ENCODE measurements around the gene STX2.
"Not testable (repeated sequence)": the region's sequence is repeated elsewhere in the genome, so short reads cannot be mapped to it uniquely, and the experiment has no call there.

The STX2 gene

DNA sequence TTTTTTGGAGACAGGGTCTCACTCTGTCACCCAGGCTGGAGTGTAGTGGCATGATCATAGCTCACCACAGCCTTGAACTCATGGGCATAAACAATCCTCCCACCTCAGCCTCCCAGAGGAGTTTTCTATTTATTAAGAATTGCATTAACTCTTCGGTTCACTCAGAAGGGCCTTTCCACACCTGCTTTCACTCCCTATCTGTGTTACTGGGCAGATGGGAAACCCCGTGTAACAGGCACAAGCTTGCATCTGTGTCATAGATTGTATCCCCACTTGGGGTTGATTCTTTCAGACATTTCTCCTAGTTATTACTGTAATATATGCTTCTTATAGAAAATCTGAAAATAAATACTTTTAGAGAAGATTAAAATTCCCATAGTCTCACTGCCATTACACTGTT is 38.7 kb downstream of the STX2 start:
- no peak for DNase-seq (ENCODE audit: low spot score)

DNA sequence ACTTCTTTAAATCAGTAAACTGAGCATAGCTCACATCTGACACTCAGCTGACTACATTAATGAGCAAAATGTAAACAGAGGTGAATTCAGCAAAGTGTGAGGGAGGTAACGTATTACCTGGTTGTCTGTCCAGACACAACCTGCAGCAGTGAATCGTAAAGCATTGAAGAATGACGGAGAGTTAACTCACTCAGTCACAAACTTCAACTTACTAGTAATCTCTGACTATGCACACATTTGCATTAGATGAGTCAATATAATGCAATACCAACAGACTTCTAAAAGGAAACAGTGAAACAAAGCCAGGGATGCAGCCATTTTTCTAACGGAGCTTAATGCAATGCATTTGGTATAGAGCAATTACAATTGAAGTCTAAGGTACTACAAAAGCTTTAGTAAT is 40.0 kb downstream of the STX2 start:
- DNase-seq (ENCODE audit: low spot score), result no peak

DNA sequence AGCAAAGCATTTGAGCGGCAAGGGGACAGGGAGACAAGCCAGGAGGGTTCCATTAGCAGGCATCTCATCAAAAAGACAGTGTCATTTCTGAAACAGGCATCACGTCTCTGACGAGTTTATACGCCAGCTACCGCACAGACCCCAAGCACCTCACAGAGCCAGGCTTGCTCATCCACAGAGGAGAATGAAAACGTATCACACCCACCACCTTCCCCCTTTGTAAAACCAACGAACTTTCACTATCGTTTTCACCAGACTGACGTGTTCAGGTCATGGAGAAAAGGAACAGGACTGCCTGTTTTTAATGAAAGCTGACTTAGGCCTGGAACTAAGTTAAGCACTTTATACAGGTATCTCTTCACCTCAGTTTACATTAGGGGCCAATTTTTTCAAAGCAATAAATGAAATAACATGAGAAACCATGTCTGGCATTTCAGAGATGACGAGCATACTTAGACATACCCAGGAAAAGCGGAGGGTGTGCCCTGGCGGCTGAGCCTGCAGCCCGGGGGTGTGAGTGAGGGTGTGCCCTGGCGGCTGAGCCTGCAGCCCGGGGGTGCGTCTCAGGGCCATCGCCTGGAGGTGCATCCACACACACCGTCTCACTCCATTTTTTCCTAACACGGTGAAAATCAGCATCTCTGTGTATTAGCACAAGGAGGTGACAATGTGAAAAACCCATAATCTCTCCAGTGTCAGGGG is 41.9 kb downstream of the STX2 start:
- DNase-seq (ENCODE audit: low spot score), result no peak

GRCh38 chr12:130795906-130796305 is 43.1 kb downstream of the STX2 start:
- DNase-seq (ENCODE audit: low spot score), result no peak

GRCh38 chr12:130793554-130793849 is 45.5 kb downstream of the STX2 start:
- DNase-seq (ENCODE audit: low spot score), result no peak

- no peak for DNase-seq (ENCODE audit: low spot score)
Observed at GRCh38 chr12:130792821-130793553, 46.1 kb downstream of the STX2 start.

- no peak for DNase-seq (ENCODE audit: low spot score)
Observed at GRCh38 chr12:130791629-130792028, 47.4 kb downstream of the STX2 start.

- DNase-seq (ENCODE audit: low spot score), result no peak
Observed at GRCh38 chr12:130788515-130788914, 50.5 kb downstream of the STX2 start.

GRCh38 chr12:130787445-130788410 is 51.3 kb downstream of the STX2 start:
- no peak for DNase-seq (ENCODE audit: low spot score)

DNA sequence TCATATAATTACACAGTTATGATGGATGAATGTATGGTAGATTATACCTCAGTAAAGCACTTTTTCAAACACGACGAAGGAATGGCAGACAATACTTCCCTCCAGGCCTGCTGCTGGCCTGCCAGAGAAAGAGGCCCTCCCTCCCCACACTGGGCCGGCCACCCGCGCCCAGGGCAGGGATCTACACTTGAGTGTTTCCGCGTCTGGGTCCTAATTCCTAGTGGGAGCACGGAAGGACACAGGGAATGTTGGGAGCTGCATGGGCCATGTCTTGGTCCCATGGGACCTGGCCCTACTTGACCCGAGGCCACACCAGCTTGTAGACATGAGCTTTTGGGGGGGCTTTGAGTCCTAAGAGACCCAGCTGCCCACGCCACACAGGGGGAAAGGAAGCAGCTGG is 52.0 kb downstream of the STX2 start:
- DNase-seq (ENCODE audit: low spot score), result no peak

DNA sequence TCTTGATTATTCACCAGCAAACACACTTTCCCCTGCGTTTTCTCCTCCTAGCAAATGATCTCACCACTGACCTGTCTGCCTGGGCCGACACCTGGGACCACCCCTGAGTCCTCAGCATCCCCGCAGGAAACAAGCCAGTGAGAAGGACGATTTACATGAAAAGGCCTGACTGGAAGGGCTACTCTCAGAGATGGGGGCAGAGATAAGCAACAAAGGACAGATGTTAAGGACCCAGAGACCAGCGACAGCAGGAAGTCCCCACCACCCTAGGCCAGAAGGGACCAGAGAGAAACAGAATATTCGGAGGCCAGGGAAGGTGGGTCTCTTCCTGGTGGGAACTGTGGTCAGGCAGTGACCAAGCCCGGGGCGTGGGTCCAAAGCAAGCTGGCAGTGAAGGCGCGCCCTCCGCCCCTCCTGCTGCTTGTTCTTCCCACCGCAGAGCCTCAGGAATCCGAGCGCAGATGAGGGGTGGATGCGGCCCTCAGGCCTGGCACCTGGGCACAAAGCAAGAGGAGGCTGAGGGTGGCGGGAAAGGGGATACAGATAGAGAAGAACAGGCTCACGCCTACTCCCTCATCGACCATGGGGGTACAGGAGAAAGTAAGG is 55.8 kb downstream of the STX2 start:
- DNase-seq (ENCODE audit: low spot score), result no peak

- not testable (repeated sequence) for DNase-seq (ENCODE audit: low spot score)
Observed at GRCh38 chr12:130782245-130782644, 56.8 kb downstream of the STX2 start.

GRCh38 chr12:130780880-130781575 is 58.0 kb downstream of the STX2 start:
- no peak for DNase-seq (ENCODE audit: low spot score)

DNA sequence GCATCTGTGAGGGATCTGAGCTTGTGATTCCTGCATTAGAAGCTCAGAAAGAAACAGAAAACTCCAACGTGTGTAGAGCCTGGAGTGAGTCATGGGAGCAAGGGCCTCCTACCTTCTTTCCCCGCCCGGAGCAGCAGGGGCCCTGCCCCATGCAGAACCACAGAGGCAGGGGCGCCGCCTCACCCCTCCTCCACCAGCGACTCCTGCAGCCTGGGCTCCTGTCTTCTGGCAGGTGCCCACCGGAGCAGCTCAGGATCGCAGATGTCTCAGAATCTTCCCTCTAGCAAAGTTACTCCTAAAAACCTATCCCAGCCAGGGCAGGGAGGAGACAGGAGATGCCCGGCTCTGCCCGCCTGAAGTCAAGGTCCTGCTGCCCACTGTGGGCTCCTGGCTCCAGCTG is 58.7 kb downstream of the STX2 start:
- DNase-seq (ENCODE audit: low spot score), result no peak

GRCh38 chr12:130778776-130779175 is 60.3 kb downstream of the STX2 start:
- DNase-seq (ENCODE audit: low spot score), result no peak

- DNase-seq (ENCODE audit: low spot score), result no peak
Observed at GRCh38 chr12:130776857-130777339, 62.2 kb downstream of the STX2 start.

- peak; percentile 92 for DNase-seq (ENCODE audit: low spot score)
Observed at GRCh38 chr12:130775953-130776856, 62.8 kb downstream of the STX2 start.

- no peak for DNase-seq (ENCODE audit: low spot score)
Observed at GRCh38 chr12:130770413-130771028, 68.5 kb downstream of the STX2 start.

GRCh38 chr12:130768120-130768519 is 70.9 kb downstream of the STX2 start:
- no peak for DNase-seq (ENCODE audit: low spot score)

DNA sequence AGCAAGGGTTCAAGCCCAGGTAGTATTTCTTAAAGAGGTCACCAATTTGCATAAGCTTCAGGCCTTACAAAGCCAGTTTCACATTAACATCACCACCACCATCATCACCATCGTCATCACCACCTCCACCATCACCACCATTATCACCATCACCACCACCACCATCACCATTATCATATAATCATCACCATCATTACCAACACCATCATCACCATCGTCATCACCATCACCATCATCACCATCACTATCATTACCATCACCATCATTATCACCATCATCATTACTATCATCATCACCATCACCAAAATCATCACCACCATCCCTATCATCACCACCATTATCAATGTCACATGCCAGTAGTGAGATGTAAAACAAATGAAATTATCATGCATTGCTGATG is 72.6 kb downstream of the STX2 start:
- DNase-seq (ENCODE audit: low spot score), result no peak

All from AG20443 (cell line).